ENCODE results near the gene SLC26A8.

DNA sequence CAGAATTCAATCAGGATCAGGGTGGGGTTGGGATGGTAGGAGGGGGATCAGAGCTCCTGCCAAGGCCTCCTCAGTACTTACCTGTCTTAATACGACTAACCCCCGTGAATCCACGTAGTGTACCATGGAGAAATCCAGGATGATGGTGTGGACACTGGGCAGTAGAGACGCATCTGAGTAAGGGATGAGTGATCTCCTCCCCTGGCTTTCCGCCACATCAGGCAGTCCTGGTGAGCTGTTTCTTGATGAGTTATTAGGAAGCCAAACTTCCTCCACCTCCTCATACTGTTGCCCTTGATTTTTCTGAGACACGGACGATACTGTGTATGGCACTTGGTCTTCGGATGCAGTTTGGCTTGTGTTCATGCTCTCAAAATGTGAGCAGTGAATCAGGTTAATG is 69.4 kb downstream of the SLC26A8 start:
- TF ChIP-seq, protein P1, sequence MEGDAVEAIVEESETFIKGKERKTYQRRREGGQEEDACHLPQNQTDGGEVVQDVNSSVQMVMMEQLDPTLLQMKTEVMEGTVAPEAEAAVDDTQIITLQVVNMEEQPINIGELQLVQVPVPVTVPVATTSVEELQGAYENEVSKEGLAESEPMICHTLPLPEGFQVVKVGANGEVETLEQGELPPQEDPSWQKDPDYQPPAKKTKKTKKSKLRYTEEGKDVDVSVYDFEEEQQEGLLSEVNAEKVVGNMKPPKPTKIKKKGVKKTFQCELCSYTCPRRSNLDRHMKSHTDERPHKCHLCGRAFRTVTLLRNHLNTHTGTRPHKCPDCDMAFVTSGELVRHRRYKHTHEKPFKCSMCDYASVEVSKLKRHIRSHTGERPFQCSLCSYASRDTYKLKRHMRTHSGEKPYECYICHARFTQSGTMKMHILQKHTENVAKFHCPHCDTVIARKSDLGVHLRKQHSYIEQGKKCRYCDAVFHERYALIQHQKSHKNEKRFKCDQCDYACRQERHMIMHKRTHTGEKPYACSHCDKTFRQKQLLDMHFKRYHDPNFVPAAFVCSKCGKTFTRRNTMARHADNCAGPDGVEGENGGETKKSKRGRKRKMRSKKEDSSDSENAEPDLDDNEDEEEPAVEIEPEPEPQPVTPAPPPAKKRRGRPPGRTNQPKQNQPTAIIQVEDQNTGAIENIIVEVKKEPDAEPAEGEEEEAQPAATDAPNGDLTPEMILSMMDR (IDR thresholded peaks at IDR 0.05), result no peak
- TF ChIP-seq POLR2AphosphoS5 (IDR thresholded peaks at IDR 0.05; ENCODE audit: low read depth, low read length), result no peak
- TF ChIP-seq, protein P2, sequence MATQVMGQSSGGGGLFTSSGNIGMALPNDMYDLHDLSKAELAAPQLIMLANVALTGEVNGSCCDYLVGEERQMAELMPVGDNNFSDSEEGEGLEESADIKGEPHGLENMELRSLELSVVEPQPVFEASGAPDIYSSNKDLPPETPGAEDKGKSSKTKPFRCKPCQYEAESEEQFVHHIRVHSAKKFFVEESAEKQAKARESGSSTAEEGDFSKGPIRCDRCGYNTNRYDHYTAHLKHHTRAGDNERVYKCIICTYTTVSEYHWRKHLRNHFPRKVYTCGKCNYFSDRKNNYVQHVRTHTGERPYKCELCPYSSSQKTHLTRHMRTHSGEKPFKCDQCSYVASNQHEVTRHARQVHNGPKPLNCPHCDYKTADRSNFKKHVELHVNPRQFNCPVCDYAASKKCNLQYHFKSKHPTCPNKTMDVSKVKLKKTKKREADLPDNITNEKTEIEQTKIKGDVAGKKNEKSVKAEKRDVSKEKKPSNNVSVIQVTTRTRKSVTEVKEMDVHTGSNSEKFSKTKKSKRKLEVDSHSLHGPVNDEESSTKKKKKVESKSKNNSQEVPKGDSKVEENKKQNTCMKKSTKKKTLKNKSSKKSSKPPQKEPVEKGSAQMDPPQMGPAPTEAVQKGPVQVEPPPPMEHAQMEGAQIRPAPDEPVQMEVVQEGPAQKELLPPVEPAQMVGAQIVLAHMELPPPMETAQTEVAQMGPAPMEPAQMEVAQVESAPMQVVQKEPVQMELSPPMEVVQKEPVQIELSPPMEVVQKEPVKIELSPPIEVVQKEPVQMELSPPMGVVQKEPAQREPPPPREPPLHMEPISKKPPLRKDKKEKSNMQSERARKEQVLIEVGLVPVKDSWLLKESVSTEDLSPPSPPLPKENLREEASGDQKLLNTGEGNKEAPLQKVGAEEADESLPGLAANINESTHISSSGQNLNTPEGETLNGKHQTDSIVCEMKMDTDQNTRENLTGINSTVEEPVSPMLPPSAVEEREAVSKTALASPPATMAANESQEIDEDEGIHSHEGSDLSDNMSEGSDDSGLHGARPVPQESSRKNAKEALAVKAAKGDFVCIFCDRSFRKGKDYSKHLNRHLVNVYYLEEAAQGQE (IDR thresholded peaks at IDR 0.05; ENCODE audit: insufficient read depth in 1 of 2, low read depth in 2 of 2, low read length in 1 of 2), result no peak

Data from Panc1 (cell line).